Midbrain (tissue), 1 donor: Measurements from ENCODE around the gene HBA1.
"Not testable (repeated sequence)": the region's sequence is repeated elsewhere in the genome, so short reads cannot be mapped to it uniquely, and the experiment has no call there.

Source experiments
- DNase-seq: peaks from one replicate; lab custom pipeline; 2025; lab: John Stamatoyannopoulos, UW

Gene HBA1

GRCh38 chr16:176477-177382 lies at the start of gene HBA1:
Gene HBA1, plus strand, starts transcription at chr16:176680. Its CDS starts 37 bp downstream, at chr16:176717.
- DNase-seq = not testable (repeated sequence)

- no peak for DNase-seq
Observed at GRCh38 chr16:129075-129474, 47.4 kb upstream of the HBA1 start.

DNA sequence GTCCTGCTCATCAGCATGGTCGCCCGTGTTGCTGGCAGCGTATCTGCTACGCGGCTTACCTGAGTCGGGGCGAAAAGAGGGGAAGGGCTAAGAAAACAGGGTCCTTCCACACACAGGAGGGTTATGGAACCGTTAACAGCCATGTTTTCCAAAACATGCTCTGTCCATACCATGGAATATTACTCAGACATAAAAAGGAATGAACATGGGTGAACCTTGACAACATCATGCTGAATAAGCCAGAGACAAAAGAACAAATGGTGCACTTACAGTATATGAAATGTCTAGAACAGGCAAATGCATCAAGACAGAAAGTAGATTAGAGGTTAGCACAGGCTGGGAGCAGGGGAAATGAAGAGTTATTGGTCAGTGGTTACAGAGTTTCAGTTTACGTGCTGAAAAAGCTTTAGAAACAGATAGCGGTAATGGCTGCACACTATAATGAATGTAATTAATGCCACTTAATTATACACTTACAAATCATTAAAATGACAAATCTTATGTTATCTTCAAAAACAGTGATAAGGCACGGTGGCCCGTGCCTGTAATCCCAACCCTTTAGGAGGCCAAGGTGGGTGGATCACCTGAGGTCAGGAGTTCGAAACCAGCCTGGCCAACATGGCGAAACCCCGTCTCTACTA lies 45.8 kb upstream of the HBA1 start:
- DNase-seq = no peak

DNA sequence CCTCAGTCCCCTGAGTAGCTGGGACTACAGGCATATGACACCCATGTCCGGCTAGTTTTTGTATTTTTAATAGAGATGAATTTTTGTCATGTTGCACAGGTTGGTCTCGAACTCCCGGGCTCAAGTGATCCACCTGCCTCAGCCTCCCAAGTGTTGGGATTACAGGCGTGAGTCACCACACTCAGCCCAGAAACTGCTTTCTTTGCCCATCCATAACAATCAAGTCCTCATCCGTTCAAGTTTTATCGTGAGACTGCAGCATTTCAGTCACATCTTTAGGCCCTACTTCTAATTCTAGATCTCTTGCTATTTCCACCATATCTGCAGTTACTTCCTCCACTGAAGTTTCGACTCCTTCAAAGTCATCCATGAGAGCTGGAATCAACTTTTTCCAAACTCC lies 44.4 kb upstream of the HBA1 start:
- no peak for DNase-seq

- no peak for DNase-seq
Observed at GRCh38 chr16:133716-134115, 42.8 kb upstream of the HBA1 start.

DNA sequence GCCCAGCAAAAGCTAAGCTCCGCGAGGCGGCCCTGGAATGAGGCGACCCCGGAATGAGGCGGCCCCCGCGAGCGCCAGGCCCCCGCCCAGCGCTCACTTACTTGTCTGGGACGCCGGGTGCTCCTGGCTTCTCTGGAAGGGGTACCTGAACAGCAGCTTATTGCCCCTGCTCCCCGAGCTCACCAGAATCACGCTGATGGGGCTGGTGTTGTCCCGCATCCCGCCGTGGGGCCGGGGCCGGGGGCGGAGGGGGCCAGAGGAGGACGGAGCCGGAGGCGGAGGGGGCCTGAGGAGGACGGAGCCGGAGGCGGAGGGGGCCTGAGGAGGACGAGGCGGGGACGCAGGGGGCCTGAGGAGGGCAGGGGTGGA lies 38.4 kb upstream of the HBA1 start:
- no peak for DNase-seq

GRCh38 chr16:140175-140857 lies 36.2 kb upstream of the HBA1 start:
- no peak for DNase-seq

DNA sequence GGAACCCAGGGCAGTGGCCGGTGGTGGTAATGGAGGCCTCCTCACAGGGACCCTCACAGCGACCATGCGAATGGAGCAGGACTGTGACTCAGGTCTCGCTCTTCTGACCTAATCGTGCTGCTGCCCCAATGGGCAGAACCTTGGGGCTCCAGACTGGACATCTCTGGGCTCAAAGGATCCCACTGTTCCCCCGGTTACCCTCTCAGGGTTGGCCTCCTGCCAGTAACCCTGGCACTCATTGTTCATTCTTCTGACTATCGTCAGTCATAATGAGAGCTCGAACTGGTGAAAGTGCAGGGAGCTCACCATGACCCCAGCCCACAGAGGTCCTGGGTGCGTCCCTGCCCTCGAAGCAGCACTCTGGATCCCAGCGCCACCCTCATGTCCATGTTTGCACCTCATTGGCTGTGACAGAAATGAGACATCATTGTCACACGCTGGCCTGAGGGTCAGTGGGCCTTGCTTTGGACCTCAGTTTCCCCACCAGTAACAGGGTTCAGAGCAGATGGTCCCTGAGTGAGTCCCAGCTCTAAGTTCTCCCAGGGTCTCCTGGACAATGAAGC lies 34.0 kb upstream of the HBA1 start:
- DNase-seq = peak; percentile 2

DNA sequence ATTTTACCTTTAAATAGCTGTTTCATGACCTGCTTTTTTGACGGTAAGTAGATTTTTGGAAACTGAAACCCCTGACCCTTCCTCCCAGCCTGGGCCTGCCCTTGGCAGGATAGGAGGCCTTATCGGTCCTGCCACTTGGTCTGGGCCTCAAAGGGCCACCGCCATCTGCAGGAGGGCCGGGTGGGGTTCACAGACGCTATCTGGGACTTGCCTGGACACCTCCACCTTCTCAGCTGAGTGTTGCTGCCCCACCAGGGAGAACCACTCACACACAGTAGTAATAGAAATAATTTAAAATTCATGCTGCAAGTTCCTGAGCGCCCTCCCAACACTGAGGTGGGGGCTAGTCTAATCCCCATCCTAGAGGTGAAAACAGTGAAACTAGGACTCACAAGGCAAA lies 33.4 kb upstream of the HBA1 start:
- DNase-seq = no peak

GRCh38 chr16:143456-143855 lies 33.0 kb upstream of the HBA1 start:
- DNase-seq = no peak

GRCh38 chr16:144797-145252 lies 31.7 kb upstream of the HBA1 start:
- DNase-seq = no peak

DNA sequence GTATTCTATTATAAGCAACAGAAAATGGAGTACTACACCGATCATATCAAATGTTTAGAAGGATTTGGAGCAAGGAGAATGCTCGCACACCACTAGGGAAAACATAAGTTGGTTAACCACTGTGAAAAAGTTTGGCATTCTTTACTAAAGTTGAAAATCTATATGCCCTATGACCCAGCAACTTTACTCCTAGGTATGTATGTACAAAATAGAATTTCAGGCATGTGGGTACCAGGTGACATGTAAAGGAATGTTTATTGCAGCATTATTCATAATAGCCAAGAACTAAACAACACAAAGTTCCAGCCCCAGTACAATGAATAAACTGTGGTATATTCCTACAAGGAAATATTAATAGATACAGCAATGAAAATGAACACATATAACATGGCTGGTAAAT lies 29.8 kb upstream of the HBA1 start:
- no peak for DNase-seq

- DNase-seq = no peak
Observed at GRCh38 chr16:149024-149660, 27.3 kb upstream of the HBA1 start.

DNA sequence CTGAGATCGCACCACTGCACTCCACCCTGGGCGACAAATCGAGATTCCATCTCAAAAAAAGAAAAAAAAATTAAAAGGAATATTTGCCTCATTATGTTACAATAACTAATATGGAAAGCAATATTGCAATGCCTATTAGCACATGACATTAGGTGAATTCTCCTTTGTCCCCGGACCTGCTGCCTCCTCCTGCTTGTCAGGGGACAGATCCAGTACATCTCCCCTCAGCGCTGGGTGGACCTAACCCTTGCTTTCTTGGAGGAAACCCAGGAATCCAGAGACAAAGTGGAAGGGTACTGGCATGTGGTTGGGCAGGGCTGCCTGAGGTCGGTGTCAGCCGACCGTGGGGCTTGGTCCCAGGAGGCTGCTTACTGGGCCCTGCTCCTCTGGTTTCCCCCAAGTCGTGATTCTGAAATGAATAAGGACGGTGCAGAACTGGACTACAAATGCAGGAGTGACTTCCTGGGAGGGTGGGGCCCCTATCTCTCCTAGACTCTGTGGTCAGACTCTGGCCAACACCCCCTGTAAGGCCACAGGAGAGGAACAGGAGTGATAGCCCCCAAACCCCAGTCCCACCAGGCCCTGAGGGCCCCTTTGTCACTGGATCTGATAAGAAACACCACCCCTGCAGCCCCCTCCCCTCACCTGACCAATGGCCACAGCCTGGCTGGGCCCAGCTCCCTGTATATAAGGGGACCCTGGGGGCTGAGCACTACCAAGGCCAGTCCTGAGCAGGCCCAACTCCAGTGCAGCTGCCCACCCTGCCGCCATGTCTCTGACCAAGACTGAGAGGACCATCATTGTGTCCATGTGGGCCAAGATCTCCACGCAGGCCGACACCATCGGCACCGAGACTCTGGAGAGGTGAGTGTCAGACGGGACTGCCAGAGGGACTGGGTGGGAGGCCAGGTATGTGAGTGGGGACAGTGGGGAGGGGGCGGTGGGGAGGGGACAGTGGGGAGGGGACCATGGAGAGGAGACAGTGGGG lies 24.0 kb upstream of the HBA1 start, which contains the start of gene HBZ:
TSS of gene HBZ (plus strand) at position 504 of the 988 bp plus-strand sequence. CDS start at position 770, 266 bp downstream.
- DNase-seq = no peak

- DNase-seq = not testable (repeated sequence)
Observed at GRCh38 chr16:153129-153521, 23.4 kb upstream of the HBA1 start.

DNA sequence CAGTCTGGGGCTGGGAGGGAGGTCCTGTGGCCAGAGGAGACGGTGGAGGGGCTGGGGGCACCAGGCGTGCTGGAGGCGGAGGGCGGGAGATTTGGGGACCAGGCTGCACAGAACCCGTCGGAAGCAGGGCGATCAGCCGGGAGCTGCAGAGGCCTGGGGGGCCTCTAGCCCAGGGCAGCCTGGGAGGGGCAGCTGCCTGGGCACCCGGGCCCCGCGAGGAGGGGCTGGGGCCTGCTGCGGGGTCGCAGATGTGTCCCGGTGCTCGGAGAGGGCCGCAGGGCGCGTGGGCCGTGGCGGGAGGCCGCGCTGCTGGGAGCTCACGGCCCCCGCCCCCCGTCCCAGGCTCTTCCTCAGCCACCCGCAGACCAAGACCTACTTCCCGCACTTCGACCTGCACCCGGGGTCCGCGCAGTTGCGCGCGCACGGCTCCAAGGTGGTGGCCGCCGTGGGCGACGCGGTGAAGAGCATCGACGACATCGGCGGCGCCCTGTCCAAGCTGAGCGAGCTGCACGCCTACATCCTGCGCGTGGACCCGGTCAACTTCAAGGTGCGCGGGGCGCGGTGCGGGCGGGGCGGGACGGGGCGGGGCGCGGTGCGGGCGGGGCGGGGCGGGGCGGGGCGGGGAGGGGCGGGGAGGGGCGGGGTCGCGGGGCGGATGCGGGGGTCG lies 22.8 kb upstream of the HBA1 start:
- DNase-seq = not testable (repeated sequence)

GRCh38 chr16:154217-155030 lies 22.1 kb upstream of the HBA1 start:
- no peak for DNase-seq

- DNase-seq = no peak
Observed at GRCh38 chr16:155031-155398, 21.5 kb upstream of the HBA1 start.
